Ovary (tissue), 9 donors: ENCODE measurements around the gene ACOT7. TPM values are rescaled to one million over a fixed set of nuclear protein-coding genes. Genes with fewer than 3 reads are reported as not detected.

Experiments used
- DNase-seq, 5 donors: peaks; one replicate each; pipeline ENCODE4 v3.0.0-alpha.2; 2019 to 2020
- H3K27ac ChIP-seq, 2 donors: fragments of 200-600 bp; one replicate each; pipeline versions ENCODE4 v1.5.1 to v1.8.0; 2019 to 2022
- H3K27me3 ChIP-seq: fragments of 200-600 bp; one replicate; pipeline ENCODE4 v1.8.0; 2022
- H3K36me3 ChIP-seq: fragments of 200-600 bp; sonication (generic); one replicate; pipeline ENCODE4 v1.5.1; 2019
- H3K4me1 ChIP-seq: one replicate; pipeline ENCODE4 v1.8.1; 2013; ENCODE audit warnings: mild to moderate bottlenecking, moderate library complexity; ENCODE audit not compliant: insufficient read depth
- H3K4me3 ChIP-seq: fragments of 200-600 bp; sonication (generic); one replicate; pipeline ENCODE4 v1.5.1; 2017
- H3K9me3 ChIP-seq, 2 donors: fragments of 200-600 bp in 1 of 2; sonication (generic) in 1 of 2; one replicate each; pipeline versions ENCODE4 v1.5.1 to v1.8.1; 2013 to 2019; ENCODE audit warnings: mild to moderate bottlenecking in 1 of 2, moderate library complexity in 1 of 2
- CTCF ChIP-seq, 3 donors: fragments of 450-650 bp in 2 of 3; fragments of 200-600 bp in 1 of 3; IDR thresholded peaks; one replicate each; pipeline versions ENCODE4 v1.5.1 to v1.8.0; 2016 to 2022; ENCODE audit warnings: antibody characterized with exemption in 3 of 3, mild to moderate bottlenecking in 1 of 3
- EP300 ChIP-seq: sonication (generic); formaldehyde crosslinking; IDR thresholded peaks from one replicate; pipeline ENCODE4 v1.6.1; 2017; ENCODE audit warnings: antibody characterized with exemption
- POLR2A ChIP-seq: fragments of 450-650 bp; IDR thresholded peaks from one replicate; pipeline ENCODE4 v1.6.1; 2017; ENCODE audit warnings: antibody characterized with exemption, mild to moderate bottlenecking, moderate library complexity
- WGBS, 3 donors: extraction: QIAGEN DNeasy Blood & Tissue Kit in 1 of 3; methylation state at CpG; one replicate each; pipeline versions ENCODE4 v1.1.5 to v1.1.7; 2013 to 2017; 5-methylcytosine and 5-hydroxymethylcytosine counted together
- intact Hi-C, 4 donors: fragments of 100-400 bp; cut with DNase I; formaldehyde crosslinking; loops; one replicate each; pipeline versions ENCODE4 v1.11.0 to v1.15.1; 2022 to 2023
- polyA plus RNA-seq, 2 donors: library from polyadenylated mRNA; stranded (reverse); fragments of 200-250 nt in 1 of 2; fragments of 350-450 nt in 1 of 2; fragmentation: Illumina TruSeq in 1 of 2; extraction: RNeasy Lipid Tissue Mini Kit (QIAGEN cat#74804) in 1 of 2; gene quantifications; one replicate each; pipeline ENCODE4 v1.2.3, GENCODE V29; 2013 to 2014
- total RNA-seq, 7 donors: library from RNA; depleted of rRNA in 2 of 7; stranded (reverse); fragments of >200 nt in 2 of 7; fragmentation: NEBNext Ultra II Directional in 3 of 7; extraction: Animal tissue kit (Norgen Biotek cat#: 25700) in 3 of 7; gene quantifications; one replicate each; pipeline versions ENCODE4 v1.1.0 to v1.2.4, GENCODE V29; 2016 to 2023
- donor health status: DM: no; HTN: no; CAD: no; lungs with moderate emphysema.
- donor health status: DM: no; HTN: no; CAD: no.
- donor health status: Bipolar disorder and iron deficiency.
- donor health status: DM: yes; HTN: yes; CAD: no.
- donor health status: DM: no; HTN: no; CAD: no.
- donor health status: DM: yes; HTN: yes; CAD: no.

ACOT7 gene
- total and polyA plus RNA-seq, 9 donors = 6.4 to 20.7 (median 11.3) TPM

GRCh38 chr1:6269720-6270400 is 123.7 kb downstream of the ACOT7 start:
- H3K9me3 ChIP-seq = no peaks in the 10 kb centered on the region
- no peaks in the 10 kb centered on the region for H3K4me1 ChIP-seq
- no peak for DNase-seq
- WGBS, 3 donors = 82 to 87% (median 84%) methylated on average over 21 to 22 of the region's 22 CpGs
- H3K4me3 ChIP-seq = no peak overlapping the region
- no peaks in the 10 kb centered on the region for H3K27me3 ChIP-seq
- TF ChIP-seq CTCF (IDR thresholded peaks at IDR 0.05) = no peak
- no peak for TF ChIP-seq EP300
- no peak for TF ChIP-seq POLR2A
- H3K36me3 ChIP-seq = no peaks in the 10 kb centered on the region
- no peak overlapping the region for H3K27ac ChIP-seq
- intact Hi-C loops = no loop called here

- WGBS, 3 donors = 84 to 85% (median 84%) methylated on average over 14 of the region's 14 CpGs
- intact Hi-C loops = no loop called here
- Histone ChIP-seq H3K9me3 (no peaks in the 10 kb centered on the region), H3K36me3 (no peaks in the 10 kb centered on the region), H3K4me3 (no peak overlapping the region), H3K27ac (no peak overlapping the region), H3K27me3 (no peaks in the 10 kb centered on the region), H3K4me1 (peaks cover 3% of the 10 kb centered on the region)
- TF ChIP-seq POLR2A = no peak
- no peak for TF ChIP-seq CTCF (IDR thresholded peaks at IDR 0.05)
- TF ChIP-seq EP300 = no peak
- no peak for DNase-seq
These were observed 124.3 kb downstream of the ACOT7 start for GRCh38 chr1:6269296-6269695.

DNA sequence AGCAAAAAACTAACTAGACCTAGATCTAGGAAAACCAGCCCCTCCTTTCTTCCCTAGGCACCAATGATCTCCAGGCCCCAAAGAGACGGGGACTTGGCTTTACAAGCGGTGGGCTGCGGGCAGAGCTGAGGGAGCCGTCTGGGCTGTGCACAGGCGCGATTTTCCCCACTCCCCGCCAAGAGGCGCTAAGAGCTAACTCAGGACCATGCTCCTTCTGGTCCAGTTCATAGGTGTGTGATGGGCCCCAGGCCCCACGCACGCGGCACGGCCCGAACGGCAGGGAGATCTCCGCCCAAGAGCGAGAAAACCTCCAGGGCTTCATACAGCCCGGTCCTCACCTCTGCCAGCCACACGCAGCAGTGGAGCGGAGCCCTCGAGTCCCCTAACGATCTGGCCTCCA is 125.2 kb downstream of the ACOT7 start:
- Histone ChIP-seq H3K27ac (no peak overlapping the region), H3K9me3 (no peaks in the 10 kb centered on the region), H3K27me3 (no peaks in the 10 kb centered on the region), H3K4me3 (no peak overlapping the region), H3K36me3 (no peaks in the 10 kb centered on the region), H3K4me1 (peaks cover 8% of the 10 kb centered on the region)
- intact Hi-C loops = no loop called here
- WGBS, 3 donors = 63 to 74% (median 64%) methylated on average over 21 of the region's 21 CpGs
- TF ChIP-seq EP300 = no peak
- no peak for TF ChIP-seq POLR2A
- no peak for TF ChIP-seq CTCF (IDR thresholded peaks at IDR 0.05)
- no peak for DNase-seq

DNA sequence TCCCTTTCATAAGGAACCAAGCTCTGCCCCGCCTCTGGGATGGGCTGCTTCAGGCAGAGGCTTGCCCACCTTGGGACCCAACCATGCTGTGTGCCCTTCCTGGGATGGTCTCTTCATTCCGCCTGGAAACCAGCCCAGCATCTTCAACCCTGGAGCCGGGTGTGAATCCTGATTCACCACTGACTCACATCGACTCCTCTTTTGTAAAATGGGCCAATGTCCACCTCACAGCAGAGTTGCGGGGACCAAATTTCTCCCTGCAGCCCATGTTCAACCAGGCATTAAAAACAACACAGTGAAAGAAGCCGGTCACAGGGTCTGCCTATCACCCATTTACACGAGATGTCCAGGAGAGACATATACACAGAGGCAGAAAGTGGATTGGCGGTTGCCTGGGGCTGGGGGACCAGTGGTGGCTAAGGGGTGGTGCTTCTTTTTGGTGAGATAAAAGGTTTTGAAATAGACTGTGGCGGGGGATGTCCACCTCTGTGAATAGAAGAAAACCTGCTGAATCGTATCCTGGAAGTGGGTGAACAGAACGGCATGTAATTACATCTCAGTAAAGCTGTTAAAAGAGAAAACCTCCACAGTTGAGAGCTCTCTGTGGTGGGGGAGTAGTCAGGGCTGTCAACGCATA is 125.8 kb downstream of the ACOT7 start:
- H3K4me1 ChIP-seq = peaks cover 14% of the 10 kb centered on the region
- no peak overlapping the region for H3K4me3 ChIP-seq
- no peaks in the 10 kb centered on the region for H3K36me3 ChIP-seq
- H3K27ac ChIP-seq = no peak overlapping the region
- 87 to 89% (median 88%) methylated on average over 12 of the region's 12 CpGs for WGBS, 3 donors
- no peaks in the 10 kb centered on the region for H3K9me3 ChIP-seq
- H3K27me3 ChIP-seq = no peaks in the 10 kb centered on the region
- no peak for DNase-seq
- no peak for TF ChIP-seq POLR2A
- TF ChIP-seq CTCF (IDR thresholded peaks at IDR 0.05) = no peak
- no peak for TF ChIP-seq EP300
- intact Hi-C loops = no loop called here
